Measurements from ENCODE around the gene TSHZ2. TPM values are rescaled to one million over a fixed set of nuclear protein-coding genes. Genes with fewer than 3 reads are reported as not detected.

TSHZ2 gene
- total RNA-seq, 2 experiments from 2014 or later, result 0.13 TPM; not detected in 1

DNA sequence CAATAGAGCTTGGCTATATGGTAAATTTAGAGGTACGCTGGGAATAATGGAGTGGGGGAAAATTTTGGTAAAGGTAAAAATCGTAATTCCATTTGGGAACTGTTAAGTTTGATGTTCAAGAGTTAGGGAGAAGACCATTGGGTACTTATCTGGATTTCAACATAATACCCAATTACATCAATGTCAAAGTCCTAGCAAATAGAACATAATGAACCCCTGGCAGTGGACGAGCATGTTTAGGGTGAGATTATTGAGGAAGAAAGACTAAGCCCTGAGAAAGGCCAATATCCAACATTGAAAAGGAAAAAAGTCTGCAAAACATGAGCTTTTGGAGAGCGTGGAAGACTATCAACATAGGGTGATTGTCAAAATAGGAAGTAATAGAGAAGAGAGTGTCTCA lies 106.6 kb downstream of the TSHZ2 start:
- Mint-ChIP-seq H3K36me3 (ENCODE audit: low read depth) (no peaks in the 10 kb centered on the region), H3K4me3 (no peak overlapping the region), H3K27me3 (ENCODE audit: low read depth) (no peaks in the 10 kb centered on the region), H3K27ac (no peak overlapping the region), H3K9me3 (ENCODE audit: insufficient read depth) (no peaks in the 10 kb centered on the region), H3K4me1 (ENCODE audit: low read depth) (peaks cover 4% of the 10 kb centered on the region)
- CTCF ChIA-PET, result no interaction called here
- ATAC-seq, result no peak
- POLR2A ChIA-PET, result no interaction called here
- no peak for DNase-seq

GRCh38 chr20:53079261-53079691 lies 107.1 kb downstream of the TSHZ2 start:
- Mint-ChIP-seq H3K4me1 (ENCODE audit: low read depth) (peaks cover 4% of the 10 kb centered on the region), H3K27me3 (ENCODE audit: low read depth) (no peaks in the 10 kb centered on the region), H3K9me3 (ENCODE audit: insufficient read depth) (no peaks in the 10 kb centered on the region), H3K27ac (no peak overlapping the region), H3K36me3 (ENCODE audit: low read depth) (no peaks in the 10 kb centered on the region), H3K4me3 (no peak overlapping the region)
- ATAC-seq (no peak), DNase-seq (no peak)
- CTCF ChIA-PET, result no interaction called here
- POLR2A ChIA-PET, result no interaction called here

DNA sequence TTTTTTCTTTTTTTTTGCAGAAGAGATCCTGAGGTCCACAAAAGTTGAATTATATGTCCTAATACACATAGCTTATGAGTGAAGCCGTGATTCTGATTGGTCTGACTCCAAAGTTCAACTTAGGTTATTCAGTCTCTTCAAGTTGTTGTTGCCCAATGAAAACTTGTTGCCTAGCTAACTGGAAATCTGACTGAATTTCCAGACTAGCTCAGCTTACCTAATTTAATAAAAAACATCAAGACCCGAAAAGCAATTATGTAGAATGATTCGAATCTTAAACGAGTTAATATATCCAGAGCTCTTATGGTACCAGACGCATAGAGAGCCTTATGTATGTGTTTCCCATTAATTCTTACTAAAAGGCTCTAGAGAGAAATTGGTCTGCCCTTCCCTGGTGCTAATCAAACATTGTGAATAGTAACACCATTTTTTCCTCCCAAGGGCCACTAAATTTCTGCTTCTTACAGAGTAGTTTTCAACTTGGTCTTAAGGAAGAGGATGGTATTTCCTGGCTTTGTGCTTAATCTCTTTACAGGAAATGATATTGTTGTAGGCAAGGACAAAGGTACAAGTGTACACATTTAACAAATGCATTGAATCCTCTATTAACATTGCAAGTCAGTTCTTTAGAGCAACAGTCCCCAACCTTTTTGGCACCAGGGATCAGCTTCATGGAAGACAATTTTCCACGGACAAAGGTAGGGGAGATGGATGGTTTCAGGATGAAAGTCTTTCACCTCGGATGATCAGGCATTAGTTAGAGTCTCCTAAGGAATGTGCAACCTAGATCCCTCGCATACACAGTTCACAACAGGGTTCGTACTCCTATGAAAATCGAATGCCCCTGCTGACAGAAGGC lies 107.9 kb downstream of the TSHZ2 start:
- no peak overlapping the region for H3K4me3 Mint-ChIP-seq
- no peaks in the 10 kb centered on the region for H3K27me3 Mint-ChIP-seq (ENCODE audit: low read depth)
- H3K9me3 Mint-ChIP-seq (ENCODE audit: insufficient read depth), result no peaks in the 10 kb centered on the region
- ATAC-seq (no peak), DNase-seq (no peak)
- no peak overlapping the region for H3K27ac Mint-ChIP-seq
- CTCF ChIA-PET, result no interaction called here
- no peaks in the 10 kb centered on the region for H3K36me3 Mint-ChIP-seq (ENCODE audit: low read depth)
- H3K4me1 Mint-ChIP-seq (ENCODE audit: low read depth), result peaks cover 4% of the 10 kb centered on the region
- POLR2A ChIA-PET, result no interaction called here

DNA sequence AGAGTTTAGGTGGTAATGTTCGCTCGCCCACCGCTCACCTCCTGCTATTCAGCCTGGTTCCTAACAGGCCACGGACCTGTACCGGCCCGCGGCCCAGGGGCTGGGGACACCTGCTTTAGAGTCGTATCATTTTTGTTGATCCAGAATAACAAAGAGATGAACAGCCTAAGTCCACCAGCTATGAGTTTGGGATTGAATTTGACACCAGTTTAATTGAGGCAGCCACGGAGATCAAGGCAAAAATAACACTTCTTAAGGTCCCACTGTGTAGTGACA lies 108.5 kb downstream of the TSHZ2 start:
- DNase-seq (no peak), ATAC-seq (no peak)
- Mint-ChIP-seq H3K36me3 (ENCODE audit: low read depth) (no peaks in the 10 kb centered on the region), H3K4me3 (no peak overlapping the region), H3K4me1 (ENCODE audit: low read depth) (peaks cover 4% of the 10 kb centered on the region), H3K27me3 (ENCODE audit: low read depth) (no peaks in the 10 kb centered on the region), H3K9me3 (ENCODE audit: insufficient read depth) (no peaks in the 10 kb centered on the region), H3K27ac (no peak overlapping the region)
- POLR2A ChIA-PET, result no interaction called here
- CTCF ChIA-PET, result no interaction called here

- ChIA-PET CTCF (no interaction called here), POLR2A (no interaction called here)
- Mint-ChIP-seq H3K27me3 (ENCODE audit: low read depth) (no peaks in the 10 kb centered on the region), H3K4me3 (no peak overlapping the region), H3K36me3 (ENCODE audit: low read depth) (no peaks in the 10 kb centered on the region), H3K4me1 (ENCODE audit: low read depth) (peaks cover 4% of the 10 kb centered on the region), H3K9me3 (ENCODE audit: insufficient read depth) (no peaks in the 10 kb centered on the region), H3K27ac (no peak overlapping the region)
- ATAC-seq, result no peak
- DNase-seq, result no peak
Observed at GRCh38 chr20:53080969-53081871, 109.1 kb downstream of the TSHZ2 start.

DNA sequence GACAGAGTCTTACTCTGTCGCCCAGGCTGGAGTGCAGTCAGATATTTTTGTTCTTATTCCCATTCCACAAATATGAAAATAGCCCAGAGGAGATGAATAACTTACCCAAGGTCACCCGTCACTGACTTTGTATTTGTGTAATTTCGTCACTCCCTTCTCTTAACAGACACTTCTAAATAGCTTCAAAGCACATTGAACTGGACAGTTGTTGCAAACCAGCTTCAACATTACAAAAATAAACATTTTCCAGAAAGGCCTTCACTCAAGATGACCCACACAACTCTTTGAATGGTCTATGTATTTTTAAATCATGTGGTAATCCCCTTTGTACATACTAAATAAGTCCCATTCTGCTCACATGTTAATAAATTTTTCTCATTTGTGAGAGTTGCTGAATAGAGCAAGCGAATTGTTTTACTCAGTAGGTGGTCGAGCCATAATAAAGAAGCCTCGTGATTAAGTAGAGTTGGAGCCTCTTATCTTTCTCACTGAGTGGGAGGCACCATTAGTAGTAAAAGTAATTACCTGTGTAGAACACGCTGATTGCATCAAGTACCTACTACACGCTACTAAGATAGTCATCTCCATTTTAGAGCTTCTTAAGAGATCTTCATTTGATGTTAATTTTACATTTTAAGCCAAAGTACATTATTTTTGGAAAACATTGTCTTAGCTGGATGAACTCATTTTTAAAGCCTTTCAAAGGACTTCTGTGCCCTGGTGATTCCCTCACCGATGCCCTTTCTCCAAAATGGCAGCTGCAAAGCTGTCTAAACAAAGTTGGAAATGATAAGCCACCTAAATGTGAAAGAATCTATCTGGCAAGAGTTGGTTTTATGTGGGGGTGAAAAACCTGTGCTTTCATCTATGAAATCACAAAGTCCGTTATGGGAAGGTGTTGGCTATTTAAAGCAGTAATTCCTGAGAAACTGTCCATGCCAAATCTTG lies 110.0 kb downstream of the TSHZ2 start:
- ChIA-PET POLR2A (no interaction called here), CTCF (no interaction called here)
- DNase-seq (no peak), ATAC-seq (no peak)
- Mint-ChIP-seq H3K4me1 (ENCODE audit: low read depth) (peaks cover 4% of the 10 kb centered on the region), H3K27ac (no peak overlapping the region), H3K4me3 (no peak overlapping the region), H3K36me3 (ENCODE audit: low read depth) (no peaks in the 10 kb centered on the region), H3K27me3 (ENCODE audit: low read depth) (no peaks in the 10 kb centered on the region), H3K9me3 (ENCODE audit: insufficient read depth) (no peaks in the 10 kb centered on the region)

- no peak overlapping the region for H3K4me3 Mint-ChIP-seq
- H3K27ac Mint-ChIP-seq, result no peak overlapping the region
- POLR2A ChIA-PET, result no interaction called here
- ATAC-seq, result no peak
- no peaks in the 10 kb centered on the region for H3K9me3 Mint-ChIP-seq (ENCODE audit: insufficient read depth)
- H3K27me3 Mint-ChIP-seq (ENCODE audit: low read depth), result no peaks in the 10 kb centered on the region
- H3K4me1 Mint-ChIP-seq (ENCODE audit: low read depth), result peaks cover 4% of the 10 kb centered on the region
- H3K36me3 Mint-ChIP-seq (ENCODE audit: low read depth), result no peaks in the 10 kb centered on the region
- DNase-seq, result no peak
- CTCF ChIA-PET, result no interaction called here
Observed at GRCh38 chr20:53083411-53083810, 111.3 kb downstream of the TSHZ2 start.

DNA sequence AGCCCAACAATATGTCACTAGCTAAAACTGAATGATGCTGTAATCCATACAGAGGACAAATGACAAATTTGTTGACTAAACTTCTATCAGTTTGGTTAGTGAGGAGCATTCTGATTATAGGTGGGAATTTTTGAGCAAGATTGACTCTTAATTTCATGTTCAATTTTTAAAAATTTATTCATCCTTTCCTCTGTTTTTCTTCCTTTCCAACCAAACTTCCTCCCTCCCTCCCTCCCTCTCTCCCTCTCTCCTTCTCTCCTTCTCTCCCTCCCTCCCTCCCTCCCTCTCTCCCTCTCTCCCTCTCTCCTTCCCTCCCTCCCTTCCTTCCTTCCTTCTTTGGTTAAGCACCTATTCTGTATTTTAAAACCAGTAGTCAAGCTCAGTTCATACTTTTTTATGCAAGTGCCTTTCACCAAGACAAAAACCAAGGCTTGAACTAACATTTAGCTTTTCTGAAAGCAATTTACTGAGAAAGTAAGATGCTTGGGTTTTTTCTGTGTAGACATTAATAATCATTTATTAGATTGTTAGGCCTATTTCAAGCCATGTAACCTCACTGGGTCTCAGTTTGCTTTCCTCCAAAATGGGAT lies 112.3 kb downstream of the TSHZ2 start:
- Mint-ChIP-seq H3K27ac (no peak overlapping the region), H3K27me3 (ENCODE audit: low read depth) (no peaks in the 10 kb centered on the region)
- no peak for ATAC-seq

DNA sequence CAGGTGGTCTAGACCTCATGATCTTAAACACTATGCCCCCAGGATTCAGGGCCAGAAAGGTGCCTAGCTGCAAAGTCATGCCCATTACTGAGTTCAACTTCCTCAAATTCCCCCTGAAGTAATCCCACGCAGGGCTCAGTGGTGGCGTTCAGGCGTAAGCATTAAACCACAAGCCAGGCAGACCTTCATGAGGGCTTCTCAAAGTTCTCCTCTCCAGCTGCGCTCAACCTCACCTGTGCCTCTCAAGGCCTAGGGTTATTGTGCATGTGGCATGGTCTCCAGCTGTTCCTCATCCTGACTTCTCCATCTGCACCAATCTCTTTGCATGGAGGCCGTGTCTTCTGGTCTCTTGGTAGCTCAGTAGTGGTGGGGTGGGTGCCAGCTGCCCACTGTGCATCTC lies 113.6 kb downstream of the TSHZ2 start:
- no peak for ATAC-seq

More for the DNA sequence above, 112.3 kb downstream of the TSHZ2 start:
- DNase-seq, result no peak
- Mint-ChIP-seq H3K9me3 (ENCODE audit: insufficient read depth) (no peaks in the 10 kb centered on the region), H3K36me3 (ENCODE audit: low read depth) (no peaks in the 10 kb centered on the region), H3K4me3 (no peak overlapping the region), H3K4me1 (ENCODE audit: low read depth) (peaks cover 4% of the 10 kb centered on the region)
- ChIA-PET POLR2A (interaction anchor here (0.5 kb wide), 1 partner anchor 112 kb away, joined by 3 read pairs; the partner anchor contains the start of gene TSHZ2), CTCF (no interaction called here)

GRCh38 chr20:53087037-53087777 lies 115.0 kb downstream of the TSHZ2 start:
- Mint-ChIP-seq H3K9me3 (ENCODE audit: insufficient read depth) (no peaks in the 10 kb centered on the region), H3K4me3 (no peak overlapping the region), H3K27me3 (ENCODE audit: low read depth) (no peaks in the 10 kb centered on the region), H3K36me3 (ENCODE audit: low read depth) (no peaks in the 10 kb centered on the region), H3K27ac (no peak overlapping the region), H3K4me1 (ENCODE audit: low read depth) (no peaks in the 10 kb centered on the region)
- no peak for ATAC-seq
- DNase-seq, result no peak
- CTCF ChIA-PET, result interaction anchor here (0.6 kb wide), 1 partner anchor 550 kb away, joined by 3 read pairs; no protein-coding TSS in a partner anchor
- POLR2A ChIA-PET, result no interaction called here

More for the DNA sequence above, 113.6 kb downstream of the TSHZ2 start:
- ChIA-PET POLR2A (no interaction called here), CTCF (no interaction called here)
- Mint-ChIP-seq H3K4me3 (no peak overlapping the region), H3K27ac (no peak overlapping the region), H3K9me3 (ENCODE audit: insufficient read depth) (no peaks in the 10 kb centered on the region), H3K4me1 (ENCODE audit: low read depth) (peaks cover 4% of the 10 kb centered on the region), H3K27me3 (ENCODE audit: low read depth) (no peaks in the 10 kb centered on the region), H3K36me3 (ENCODE audit: low read depth) (no peaks in the 10 kb centered on the region)
- no peak for DNase-seq

- ChIA-PET CTCF (no interaction called here), POLR2A (no interaction called here)
- no peak overlapping the region for H3K4me3 Mint-ChIP-seq
- no peaks in the 10 kb centered on the region for H3K27me3 Mint-ChIP-seq (ENCODE audit: low read depth)
- H3K4me1 Mint-ChIP-seq (ENCODE audit: low read depth), result no peaks in the 10 kb centered on the region
- DNase-seq (no peak), ATAC-seq (no peak)
- H3K36me3 Mint-ChIP-seq (ENCODE audit: low read depth), result no peaks in the 10 kb centered on the region
- H3K27ac Mint-ChIP-seq, result no peak overlapping the region
- H3K9me3 Mint-ChIP-seq (ENCODE audit: insufficient read depth), result no peaks in the 10 kb centered on the region
Observed at GRCh38 chr20:53088786-53089185, 116.6 kb downstream of the TSHZ2 start.

Data from activated CD8-positive, alpha-beta T cell treated with anti-CD3 and anti-CD28 coated beads, Interleukin-2, amount 10 ng/mL, durations not matched to agents 7 days and 5 days (primary cell).